ENCODE measurements around the gene RAD51B. TPM values are rescaled to one million over a fixed set of nuclear protein-coding genes. Genes with fewer than 3 reads are reported as not detected.

Gene RAD51B
- polyA plus RNA-seq, 1 donor (not counting 4 experiments of a cell fraction or from before 2014, with no cell fraction given), result 13.3 TPM

- dilution Hi-C loops (cut with MboI; ENCODE audit: extremely low pct_ligation_motif_present, low sequenced_read_pairs), result no loop called here
- H3K9ac ChIP-seq (ENCODE audit: control insufficient read depth, extremely low read depth, insufficient read depth, low read length), result no peak overlapping the region
- H3K27me3 ChIP-seq (ENCODE audit: control insufficient read depth, extremely low read depth, insufficient read depth, low read length), result no peaks in the 10 kb centered on the region
- TF ChIP-seq CTCF (optimal IDR thresholded peaks at IDR 0.05 in 1 of 3, IDR thresholded peaks at IDR 0.05 in 1 of 3, conservative IDR thresholded peaks at IDR 0.05 in 1 of 3; ENCODE audit: extremely low read depth in 1 of 3, insufficient read depth in 2 of 3, low read length in 3 of 3), result no peak
- no peak for TF ChIP-seq EZH2 (IDR thresholded peaks at IDR 0.05; ENCODE audit: low read length)
- H2AFZ ChIP-seq (ENCODE audit: control insufficient read depth, low read length), result no peak overlapping the region
- H3K9me1 ChIP-seq (ENCODE audit: control insufficient read depth, extremely low read depth, insufficient read depth, low read length), result no peaks in the 10 kb centered on the region
- H3K4me2 ChIP-seq (ENCODE audit: control insufficient read depth, extremely low read depth, insufficient read depth, low read depth, low read length), result no peak overlapping the region
- H3K79me2 ChIP-seq (ENCODE audit: control insufficient read depth, insufficient read depth, low read length), result no peaks in the 10 kb centered on the region
- no peaks in the 10 kb centered on the region for H3K36me3 ChIP-seq (ENCODE audit: control insufficient read depth in 2 of 2, extremely low read depth in 1 of 2, insufficient read depth in 2 of 2, low read length in 2 of 2)
- H3K4me3 ChIP-seq (ENCODE audit: control insufficient read depth in 2 of 3, extremely low read depth in 1 of 3, insufficient read depth in 2 of 3, low read depth in 1 of 3, low read length in 3 of 3), result no peak overlapping the region
- no peaks in the 10 kb centered on the region for H3K9me3 ChIP-seq (ENCODE audit: control insufficient read depth, low read depth, low read length)
- H4K20me1 ChIP-seq (ENCODE audit: control insufficient read depth, extremely low read depth, insufficient read depth, low read length), result no peaks in the 10 kb centered on the region
- DNase-seq (ENCODE audit: low read depth, low spot score) (no peak), FAIRE-seq (no peak)
- peaks cover 6% of the 10 kb centered on the region for H3K4me1 ChIP-seq (ENCODE audit: control insufficient read depth, extremely low read depth, insufficient read depth, low read length)
- H3K27ac ChIP-seq (ENCODE audit: control insufficient read depth, insufficient read depth, low read length), result no peak overlapping the region
These were observed 948.7 kb downstream of the RAD51B start for GRCh38 chr14:68768316-68768715.

- Histone ChIP-seq H3K4me3 (ENCODE audit: control insufficient read depth in 2 of 3, extremely low read depth in 1 of 3, insufficient read depth in 2 of 3, low read depth in 1 of 3, low read length in 3 of 3) (no peak overlapping the region), H4K20me1 (ENCODE audit: control insufficient read depth, extremely low read depth, insufficient read depth, low read length) (no peaks in the 10 kb centered on the region), H3K27ac (ENCODE audit: control insufficient read depth, insufficient read depth, low read length) (no peak overlapping the region), H3K9ac (ENCODE audit: control insufficient read depth, extremely low read depth, insufficient read depth, low read length) (no peak overlapping the region), H3K9me3 (ENCODE audit: control insufficient read depth, low read depth, low read length) (no peaks in the 10 kb centered on the region), H3K36me3 (ENCODE audit: control insufficient read depth in 2 of 2, extremely low read depth in 1 of 2, insufficient read depth in 2 of 2, low read length in 2 of 2) (no peaks in the 10 kb centered on the region), H3K4me2 (ENCODE audit: control insufficient read depth, extremely low read depth, insufficient read depth, low read depth, low read length) (no peak overlapping the region), H2AFZ (ENCODE audit: control insufficient read depth, low read length) (no peak overlapping the region), H3K4me1 (ENCODE audit: control insufficient read depth, extremely low read depth, insufficient read depth, low read length) (peaks cover 7% of the 10 kb centered on the region), H3K27me3 (ENCODE audit: control insufficient read depth, extremely low read depth, insufficient read depth, low read length) (no peaks in the 10 kb centered on the region), H3K9me1 (ENCODE audit: control insufficient read depth, extremely low read depth, insufficient read depth, low read length) (no peaks in the 10 kb centered on the region), H3K79me2 (ENCODE audit: control insufficient read depth, insufficient read depth, low read length) (no peaks in the 10 kb centered on the region)
- TF ChIP-seq EZH2 (IDR thresholded peaks at IDR 0.05; ENCODE audit: low read length) (no peak), CTCF (optimal IDR thresholded peaks at IDR 0.05 in 1 of 3, IDR thresholded peaks at IDR 0.05 in 1 of 3, conservative IDR thresholded peaks at IDR 0.05 in 1 of 3; ENCODE audit: extremely low read depth in 1 of 3, insufficient read depth in 2 of 3, low read length in 3 of 3) (no peak)
- no peak for DNase-seq (ENCODE audit: low read depth, low spot score)
- dilution Hi-C loops (cut with MboI; ENCODE audit: extremely low pct_ligation_motif_present, low sequenced_read_pairs), result no loop called here
- FAIRE-seq, result no peak
These were observed 950.5 kb downstream of the RAD51B start for GRCh38 chr14:68770051-68770450.

Data from keratinocyte (primary cell).